Measurements from ENCODE around the gene DNAH14.
"Not testable (repeated sequence)": the region's sequence is repeated elsewhere in the genome, so short reads cannot be mapped to it uniquely, and the experiment has no call there.

DNAH14 gene

GRCh38 chr1:224995602-224996001 is 66.1 kb downstream of the DNAH14 start:
- Histone ChIP-seq H3K36me3 (ENCODE audit: control insufficient read depth, insufficient read depth, low read length) (no peaks in the 10 kb centered on the region), H3K27me3 (replicated peaks; ENCODE audit: control insufficient read depth, insufficient read depth, low read length) (no peaks in the 10 kb centered on the region), H3K4me3 (replicated peaks; ENCODE audit: low read depth, low read length) (no peak overlapping the region)
- TF ChIP-seq, protein P1, sequence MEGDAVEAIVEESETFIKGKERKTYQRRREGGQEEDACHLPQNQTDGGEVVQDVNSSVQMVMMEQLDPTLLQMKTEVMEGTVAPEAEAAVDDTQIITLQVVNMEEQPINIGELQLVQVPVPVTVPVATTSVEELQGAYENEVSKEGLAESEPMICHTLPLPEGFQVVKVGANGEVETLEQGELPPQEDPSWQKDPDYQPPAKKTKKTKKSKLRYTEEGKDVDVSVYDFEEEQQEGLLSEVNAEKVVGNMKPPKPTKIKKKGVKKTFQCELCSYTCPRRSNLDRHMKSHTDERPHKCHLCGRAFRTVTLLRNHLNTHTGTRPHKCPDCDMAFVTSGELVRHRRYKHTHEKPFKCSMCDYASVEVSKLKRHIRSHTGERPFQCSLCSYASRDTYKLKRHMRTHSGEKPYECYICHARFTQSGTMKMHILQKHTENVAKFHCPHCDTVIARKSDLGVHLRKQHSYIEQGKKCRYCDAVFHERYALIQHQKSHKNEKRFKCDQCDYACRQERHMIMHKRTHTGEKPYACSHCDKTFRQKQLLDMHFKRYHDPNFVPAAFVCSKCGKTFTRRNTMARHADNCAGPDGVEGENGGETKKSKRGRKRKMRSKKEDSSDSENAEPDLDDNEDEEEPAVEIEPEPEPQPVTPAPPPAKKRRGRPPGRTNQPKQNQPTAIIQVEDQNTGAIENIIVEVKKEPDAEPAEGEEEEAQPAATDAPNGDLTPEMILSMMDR (IDR thresholded peaks at IDR 0.05; ENCODE audit: insufficient read depth, low read length, poor library complexity, severe bottlenecking) = no peak
- no peak for DNase-seq (ENCODE audit: extremely low read depth, insufficient read length)

DNA sequence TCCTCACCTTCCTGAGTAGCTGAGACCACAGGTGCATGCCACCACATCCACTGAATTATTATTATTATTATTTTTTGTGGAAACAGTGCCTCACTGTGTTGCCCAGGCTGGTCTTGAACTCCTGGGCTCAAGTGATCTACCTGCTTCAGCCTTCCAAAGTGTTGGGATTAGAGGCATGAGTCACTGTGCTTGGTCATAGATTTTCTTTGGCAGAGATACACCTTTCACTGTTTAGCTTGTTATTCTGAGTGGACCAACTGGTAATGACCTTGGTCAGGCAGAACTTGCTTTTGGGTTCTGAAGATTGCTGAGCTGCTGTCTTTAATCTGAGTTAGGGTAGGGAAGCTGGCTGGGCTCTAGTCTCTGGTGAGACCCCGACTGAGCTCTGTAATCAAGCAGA is 66.8 kb downstream of the DNAH14 start:
- DNase-seq (ENCODE audit: extremely low read depth, insufficient read length) = no peak
- Histone ChIP-seq H3K36me3 (ENCODE audit: control insufficient read depth, insufficient read depth, low read length) (no peaks in the 10 kb centered on the region), H3K4me3 (replicated peaks; ENCODE audit: low read depth, low read length) (no peak overlapping the region), H3K27me3 (replicated peaks; ENCODE audit: control insufficient read depth, insufficient read depth, low read length) (no peaks in the 10 kb centered on the region)
- TF ChIP-seq, protein P1 (IDR thresholded peaks at IDR 0.05; ENCODE audit: insufficient read depth, low read length, poor library complexity, severe bottlenecking) = no peak

- H3K4me3 ChIP-seq (replicated peaks; ENCODE audit: low read depth, low read length) = no peak overlapping the region
- no peak for DNase-seq (ENCODE audit: extremely low read depth, insufficient read length)
- H3K36me3 ChIP-seq (ENCODE audit: control insufficient read depth, insufficient read depth, low read length) = no peaks in the 10 kb centered on the region
- TF ChIP-seq, protein P1 (IDR thresholded peaks at IDR 0.05; ENCODE audit: insufficient read depth, low read length, poor library complexity, severe bottlenecking) = no peak
- no peaks in the 10 kb centered on the region for H3K27me3 ChIP-seq (replicated peaks; ENCODE audit: control insufficient read depth, insufficient read depth, low read length)
Observed at GRCh38 chr1:224998185-224998584, 68.7 kb downstream of the DNAH14 start.

- no peaks in the 10 kb centered on the region for H3K36me3 ChIP-seq (ENCODE audit: control insufficient read depth, insufficient read depth, low read length)
Observed at GRCh38 chr1:225004396-225004795, 74.9 kb downstream of the DNAH14 start.

DNA sequence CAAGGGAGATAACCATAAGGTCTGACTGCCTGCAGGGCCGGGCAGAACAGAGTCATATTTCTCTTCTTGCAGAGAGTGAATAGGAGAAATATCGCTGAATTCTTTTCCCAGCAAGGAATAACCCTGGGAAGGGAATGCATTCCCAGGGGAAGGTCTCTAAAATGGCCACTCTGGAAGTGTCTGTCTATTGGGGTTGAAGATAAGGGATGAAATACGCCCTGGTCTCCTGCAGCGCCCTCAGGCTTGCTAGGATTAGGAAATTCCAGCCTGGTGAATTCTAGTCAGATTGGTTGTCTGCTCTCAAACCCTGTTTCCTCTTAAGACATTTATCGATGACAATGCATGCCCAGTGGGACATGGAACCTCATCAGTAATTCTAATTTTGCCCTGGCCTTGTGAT is 76.9 kb downstream of the DNAH14 start:
- not testable (repeated sequence) for H3K27me3 ChIP-seq (replicated peaks; ENCODE audit: control insufficient read depth, insufficient read depth, low read length); DNase-seq (ENCODE audit: extremely low read depth, insufficient read length); H3K4me3 ChIP-seq (replicated peaks; ENCODE audit: low read depth, low read length); H3K36me3 ChIP-seq (ENCODE audit: control insufficient read depth, insufficient read depth, low read length)

More at GRCh38 chr1:225004396-225004795, 74.9 kb downstream of the DNAH14 start:
- no peaks in the 10 kb centered on the region for H3K27me3 ChIP-seq (replicated peaks; ENCODE audit: control insufficient read depth, insufficient read depth, low read length)
- no peak overlapping the region for H3K4me3 ChIP-seq (replicated peaks; ENCODE audit: low read depth, low read length)
- no peak for DNase-seq (ENCODE audit: extremely low read depth, insufficient read length)
- TF ChIP-seq, protein P1 (IDR thresholded peaks at IDR 0.05; ENCODE audit: insufficient read depth, low read length, poor library complexity, severe bottlenecking) = peak; percentile 21

- not testable (repeated sequence) for H3K36me3 ChIP-seq (ENCODE audit: control insufficient read depth, insufficient read depth, low read length); H3K4me3 ChIP-seq (replicated peaks; ENCODE audit: low read depth, low read length); H3K27me3 ChIP-seq (replicated peaks; ENCODE audit: control insufficient read depth, insufficient read depth, low read length); DNase-seq (ENCODE audit: extremely low read depth, insufficient read length)
Observed at GRCh38 chr1:225008050-225008449, 78.6 kb downstream of the DNAH14 start.

- TF ChIP-seq, protein P1 (IDR thresholded peaks at IDR 0.05; ENCODE audit: insufficient read depth, low read length, poor library complexity, severe bottlenecking) = no peak
- Histone ChIP-seq H3K4me3 (replicated peaks; ENCODE audit: low read depth, low read length) (no peak overlapping the region), H3K27me3 (replicated peaks; ENCODE audit: control insufficient read depth, insufficient read depth, low read length) (no peaks in the 10 kb centered on the region), H3K36me3 (ENCODE audit: control insufficient read depth, insufficient read depth, low read length) (no peaks in the 10 kb centered on the region)
- DNase-seq (ENCODE audit: extremely low read depth, insufficient read length) = no peak
Observed at GRCh38 chr1:225021037-225021436, 91.6 kb downstream of the DNAH14 start.
